Vagina (tissue), 2 donors: ENCODE data around the gene SPSB1.

Experiments
- POLR2A ChIP-seq, 2 donors: fragments of 450-650 bp; IDR thresholded peaks; one replicate each; pipeline ENCODE4 v1.6.1; 2017; ENCODE audit warnings: antibody characterized with exemption in 2 of 2, mild to moderate bottlenecking in 2 of 2, moderate library complexity in 2 of 2
- TF ChIP-seq, protein P1 (sequence below), 3 experiments: fragments of 450-650 bp in 2 of 3; fragments of 200-600 bp in 1 of 3; sonication (generic) in 1 of 3; IDR thresholded peaks; one replicate each; pipeline ENCODE4 v1.5.1; 2017 to 2019; ENCODE audit warnings: antibody characterized with exemption in 3 of 3, mild to moderate bottlenecking in 2 of 3, moderate library complexity in 2 of 3

DNA sequence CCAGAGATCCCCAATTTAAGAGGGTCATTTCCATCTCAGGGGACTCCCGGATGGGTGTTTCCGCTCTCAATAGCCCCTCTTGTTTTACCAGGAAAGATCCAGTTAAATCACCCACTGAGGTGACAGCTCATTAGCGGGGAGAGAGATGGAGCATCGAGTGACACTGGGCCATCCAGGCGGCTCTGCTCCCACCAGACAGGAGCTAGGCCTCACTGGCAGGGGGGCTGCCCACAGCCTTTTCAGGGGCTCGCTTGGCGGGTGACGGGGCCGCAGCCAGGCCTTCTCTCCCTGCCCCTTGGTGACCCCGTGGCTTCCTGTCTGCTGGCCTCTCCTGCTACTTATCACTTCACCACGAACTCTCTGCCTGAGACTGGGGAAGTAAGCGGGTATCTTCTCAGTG, 26.7 kb upstream of the SPSB1 start:
- TF ChIP-seq, protein P1, sequence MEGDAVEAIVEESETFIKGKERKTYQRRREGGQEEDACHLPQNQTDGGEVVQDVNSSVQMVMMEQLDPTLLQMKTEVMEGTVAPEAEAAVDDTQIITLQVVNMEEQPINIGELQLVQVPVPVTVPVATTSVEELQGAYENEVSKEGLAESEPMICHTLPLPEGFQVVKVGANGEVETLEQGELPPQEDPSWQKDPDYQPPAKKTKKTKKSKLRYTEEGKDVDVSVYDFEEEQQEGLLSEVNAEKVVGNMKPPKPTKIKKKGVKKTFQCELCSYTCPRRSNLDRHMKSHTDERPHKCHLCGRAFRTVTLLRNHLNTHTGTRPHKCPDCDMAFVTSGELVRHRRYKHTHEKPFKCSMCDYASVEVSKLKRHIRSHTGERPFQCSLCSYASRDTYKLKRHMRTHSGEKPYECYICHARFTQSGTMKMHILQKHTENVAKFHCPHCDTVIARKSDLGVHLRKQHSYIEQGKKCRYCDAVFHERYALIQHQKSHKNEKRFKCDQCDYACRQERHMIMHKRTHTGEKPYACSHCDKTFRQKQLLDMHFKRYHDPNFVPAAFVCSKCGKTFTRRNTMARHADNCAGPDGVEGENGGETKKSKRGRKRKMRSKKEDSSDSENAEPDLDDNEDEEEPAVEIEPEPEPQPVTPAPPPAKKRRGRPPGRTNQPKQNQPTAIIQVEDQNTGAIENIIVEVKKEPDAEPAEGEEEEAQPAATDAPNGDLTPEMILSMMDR (IDR thresholded peaks at IDR 0.05), result no peak
- no peak for TF ChIP-seq POLR2A (IDR thresholded peaks at IDR 0.05)
